GM21515 (cell line): ENCODE results near the gene ANKRD36B.
"Not testable (repeated sequence)": the region's sequence is repeated elsewhere in the genome, so short reads cannot be mapped to it uniquely, and the experiment has no call there.

ENCODE experiments used
- ATAC-seq: cut with Tn5 transposase; IDR thresholded peaks from one replicate; pipeline ENCODE4 v1.9.1; 2021; ENCODE audit not compliant: unreplicated experiment

Gene ANKRD36B

DNA sequence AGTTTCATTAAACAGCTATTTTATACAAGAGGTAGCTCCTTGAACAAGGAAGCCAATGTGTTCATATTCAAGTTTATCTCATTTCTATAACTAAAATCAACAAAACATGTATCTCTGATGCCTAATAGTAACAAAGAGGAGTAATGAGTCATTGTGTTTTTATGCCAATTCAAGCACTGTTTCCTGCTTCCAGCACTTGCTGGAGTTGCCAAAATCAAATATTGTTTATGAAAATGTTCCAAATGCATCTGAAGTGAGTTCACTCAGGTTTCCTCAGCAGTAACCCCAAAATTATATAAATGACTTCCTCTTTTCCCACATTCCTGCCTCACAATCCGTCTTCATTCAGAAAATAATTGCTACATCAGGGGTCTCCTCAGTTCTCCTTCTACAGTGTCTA is 39.2 kb downstream of the ANKRD36B start:
- not testable (repeated sequence) for ATAC-seq

DNA sequence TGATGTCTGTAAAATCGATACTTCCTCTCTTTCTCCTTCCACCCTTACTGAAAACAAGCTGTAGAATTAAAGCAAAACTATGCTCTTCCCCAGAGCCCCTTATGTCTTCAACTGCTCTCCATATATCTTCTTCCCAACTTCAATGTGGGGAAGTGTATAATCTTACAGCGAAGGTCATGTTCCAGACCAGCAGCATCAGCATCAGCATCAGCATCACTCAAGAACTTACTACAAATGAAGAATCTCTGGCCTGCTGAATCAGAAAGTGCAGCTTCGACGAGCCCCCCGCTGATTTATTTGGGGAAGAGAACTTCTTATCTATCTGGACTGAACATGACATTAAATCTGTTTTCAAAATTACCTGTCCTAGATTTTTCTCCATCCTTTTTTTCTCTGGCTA is 40.6 kb downstream of the ANKRD36B start:
- not testable (repeated sequence) for ATAC-seq

DNA sequence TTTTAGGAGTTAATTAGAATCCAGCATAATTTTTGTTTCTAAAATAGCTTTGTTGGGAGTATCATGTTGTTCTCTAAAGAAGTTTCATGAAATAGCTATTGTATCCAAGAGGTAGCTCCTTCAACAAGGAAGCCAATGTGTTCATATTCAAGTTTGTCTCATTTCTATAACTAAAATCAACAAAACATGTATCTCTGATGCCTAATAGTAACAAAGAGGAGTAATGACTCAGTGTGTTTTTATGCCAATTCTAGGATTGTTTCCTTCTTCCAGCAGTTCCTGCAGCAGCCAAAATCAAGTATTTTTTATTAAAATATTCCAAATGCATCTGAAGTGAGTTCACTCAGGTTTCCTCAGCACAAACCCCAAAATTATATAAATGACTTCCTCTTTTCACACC is 41.1 kb downstream of the ANKRD36B start:
- not testable (repeated sequence) for ATAC-seq

DNA sequence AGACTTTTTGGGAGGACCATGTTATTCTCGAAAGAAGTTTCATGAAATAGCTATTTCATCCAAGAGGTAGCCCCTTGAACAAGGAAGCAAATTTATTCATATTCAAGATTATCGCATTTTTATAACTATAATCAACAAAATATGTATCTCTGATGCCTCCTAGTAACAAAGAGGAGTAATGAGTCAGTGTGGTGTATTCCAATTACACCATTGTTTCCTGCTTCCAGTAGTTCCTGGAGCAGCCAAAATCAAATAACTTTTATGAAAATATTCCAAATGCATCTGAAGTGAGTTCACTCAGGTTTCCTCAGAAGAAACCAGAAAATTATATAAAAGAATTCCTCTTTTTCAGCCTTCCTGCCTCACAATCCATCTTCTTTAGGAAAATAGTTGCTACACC is 43.0 kb downstream of the ANKRD36B start:
- ATAC-seq: no peak

DNA sequence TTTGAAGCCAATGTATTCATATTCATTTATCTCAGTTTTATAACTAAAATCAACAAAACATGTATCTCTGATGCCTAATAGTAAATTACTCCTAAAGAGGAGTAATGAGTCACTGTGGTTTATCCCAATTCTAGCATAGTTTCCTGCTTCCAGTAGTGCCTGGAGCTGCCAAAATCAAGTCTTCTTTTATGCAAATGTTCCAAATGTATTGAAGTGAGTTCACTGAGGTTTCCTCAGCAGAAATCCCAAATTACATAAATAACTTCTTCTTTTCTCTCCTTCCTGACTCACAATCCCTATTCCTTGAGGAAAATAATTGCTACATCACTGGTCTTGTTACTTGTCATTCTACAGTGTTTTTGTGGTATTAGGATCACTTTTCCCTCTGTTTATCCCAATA is 44.8 kb downstream of the ANKRD36B start:
- not testable (repeated sequence) for ATAC-seq

DNA sequence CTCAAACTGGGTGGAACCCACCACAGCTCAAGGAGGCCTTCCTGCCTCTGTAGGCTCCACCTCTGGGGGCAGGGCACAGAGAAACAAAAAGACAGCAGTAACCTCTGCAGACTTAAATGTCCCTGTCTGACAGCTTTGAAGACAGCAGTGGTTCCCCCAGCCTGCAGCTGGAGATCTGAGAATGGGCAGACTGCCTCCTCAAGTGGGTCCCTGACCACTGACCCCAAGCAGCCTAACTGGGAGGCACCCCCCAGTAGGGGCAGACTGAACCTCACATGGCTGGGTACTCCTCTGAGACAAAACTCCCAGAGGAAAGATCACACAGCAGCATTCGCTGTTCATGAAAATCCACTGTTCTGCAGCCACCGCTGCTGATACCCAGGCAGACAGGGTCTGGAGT is 63.8 kb downstream of the ANKRD36B start:
- not testable (repeated sequence) for ATAC-seq

DNA sequence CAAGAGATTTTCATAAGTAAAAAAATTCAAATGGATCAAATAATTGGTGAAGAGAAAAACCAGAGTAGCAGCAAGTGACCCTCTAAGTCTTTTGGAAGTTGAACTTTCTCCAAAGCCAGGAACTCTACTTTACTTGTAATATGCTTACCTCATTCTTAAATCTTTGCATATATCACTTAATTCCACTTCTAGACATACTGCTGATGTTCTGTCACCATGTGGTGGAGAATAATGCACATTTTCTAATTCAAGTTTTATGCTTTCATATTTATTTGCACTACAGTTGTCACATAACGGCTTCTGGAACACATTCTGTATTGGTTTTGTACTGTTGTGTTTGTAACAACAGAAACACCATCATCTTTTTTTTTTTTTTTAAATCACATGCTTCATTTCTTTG is 65.9 kb downstream of the ANKRD36B start:
- ATAC-seq: not testable (repeated sequence)

DNA sequence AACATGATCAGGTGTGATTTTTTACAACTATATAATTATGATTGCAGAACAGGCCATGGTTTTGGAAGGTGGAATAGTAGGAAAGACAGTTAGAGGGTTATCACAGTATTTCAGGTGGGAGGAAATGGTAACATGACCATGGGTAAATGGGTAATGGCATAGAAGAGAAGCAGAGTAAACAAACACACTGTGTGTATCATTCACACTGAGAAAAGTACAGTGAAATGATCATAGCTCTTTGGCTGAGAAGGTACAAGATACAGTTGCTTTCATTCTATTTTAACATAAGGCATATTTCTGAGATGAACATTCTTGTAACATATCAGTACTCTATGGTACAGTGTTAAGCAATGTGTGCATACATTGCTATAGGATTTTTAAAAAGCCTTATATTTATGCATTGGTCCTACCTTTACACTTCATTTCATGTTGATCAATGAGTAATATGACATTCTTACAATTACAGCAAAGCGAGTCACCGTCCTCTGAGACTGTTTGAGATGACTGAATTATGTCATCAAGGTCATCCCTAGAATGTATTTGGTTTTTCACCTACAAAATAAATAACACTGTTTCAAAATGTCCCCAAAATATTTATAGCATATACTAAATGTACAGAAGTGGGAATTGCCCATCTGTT is 66.6 kb downstream of the ANKRD36B start:
- ATAC-seq: not testable (repeated sequence)

DNA sequence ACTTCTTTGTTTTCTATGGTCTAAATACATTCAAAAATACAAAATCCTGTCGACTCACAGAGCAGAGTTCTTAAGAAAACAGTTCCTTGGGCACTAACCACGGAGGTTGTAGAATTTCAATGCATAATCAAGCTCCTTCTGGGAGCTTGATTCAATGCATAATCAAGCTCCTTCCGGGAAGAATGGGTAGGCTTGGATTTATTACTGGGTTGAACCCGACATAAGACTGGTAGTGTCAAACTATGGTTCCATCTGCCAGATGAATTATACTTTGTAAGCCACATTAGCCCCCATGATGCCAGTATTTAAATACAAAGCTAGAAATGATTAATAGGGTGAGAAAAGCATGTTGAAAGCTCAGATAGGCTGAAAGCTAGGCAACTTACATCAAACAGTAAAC is 94.0 kb downstream of the ANKRD36B start:
- not testable (repeated sequence) for ATAC-seq

DNA sequence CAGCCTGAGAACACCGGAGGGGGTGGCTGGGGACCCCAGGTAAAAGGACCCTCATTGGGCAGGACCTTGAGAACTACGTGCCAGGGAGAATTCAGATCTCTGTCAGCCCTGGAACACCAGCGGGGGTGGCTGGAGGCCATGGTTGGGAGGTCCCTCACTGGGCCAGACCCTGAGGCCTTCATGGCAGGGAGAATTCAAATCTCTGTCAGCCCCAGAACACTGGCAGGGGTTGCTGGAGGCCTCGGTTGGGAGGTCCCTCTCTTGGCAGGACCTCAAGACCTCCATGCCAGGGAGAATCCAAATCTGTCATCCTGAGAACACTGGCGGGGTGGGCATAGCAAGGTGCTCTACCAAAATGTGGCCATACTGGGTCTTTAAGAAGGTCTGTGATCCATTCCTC is 99.5 kb downstream of the ANKRD36B start:
- ATAC-seq: not testable (repeated sequence)
